Left hindlimb (tissue), 1 donor: ENCODE results near the gene PYROXD2.
A peak's percentile ranks its signal among the peaks of the same experiment; 100 is the strongest.
"Not testable (repeated sequence)": the region's sequence is repeated elsewhere in the genome, so short reads cannot be mapped to it uniquely, and the experiment has no call there.

ENCODE experiments used
- DNase-seq: peaks from one replicate; pipeline ENCODE4 v3.0.0-alpha.2; 2018

The PYROXD2 gene

GRCh38 chr10:98364432-98365102, 50.4 kb downstream of the PYROXD2 start:
- DNase-seq: no peak

- no peak for DNase-seq
Measured at GRCh38 chr10:98363220-98363619, 51.8 kb downstream of the PYROXD2 start.

GRCh38 chr10:98361131-98362025, 53.6 kb downstream of the PYROXD2 start:
- DNase-seq: peak; percentile 74

- no peak for DNase-seq
Measured at GRCh38 chr10:98357194-98357822, 57.7 kb downstream of the PYROXD2 start.

GRCh38 chr10:98354491-98354890, 60.5 kb downstream of the PYROXD2 start:
- DNase-seq: no peak

GRCh38 chr10:98353170-98353569, 61.8 kb downstream of the PYROXD2 start:
- no peak for DNase-seq

GRCh38 chr10:98351831-98352402, 63.1 kb downstream of the PYROXD2 start:
- no peak for DNase-seq

GRCh38 chr10:98349508-98349922, 65.5 kb downstream of the PYROXD2 start:
- DNase-seq: peak; percentile 88

GRCh38 chr10:98346847-98347246, 68.1 kb downstream of the PYROXD2 start:
- no peak for DNase-seq

GRCh38 chr10:98344589-98345038, 70.4 kb downstream of the PYROXD2 start:
- DNase-seq: no peak

- not testable (repeated sequence) for DNase-seq
Measured at GRCh38 chr10:98341701-98342100, 73.3 kb downstream of the PYROXD2 start.

GRCh38 chr10:98340940-98341310, 74.1 kb downstream of the PYROXD2 start:
- no peak for DNase-seq

- no peak for DNase-seq
Measured at GRCh38 chr10:98340261-98340939, 74.6 kb downstream of the PYROXD2 start.

GRCh38 chr10:98339799-98340198, 75.2 kb downstream of the PYROXD2 start:
- no peak for DNase-seq

- DNase-seq: no peak
Measured at GRCh38 chr10:98338896-98339295, 76.1 kb downstream of the PYROXD2 start.

- peak; percentile 67 for DNase-seq
Measured at GRCh38 chr10:98338318-98338717, 76.7 kb downstream of the PYROXD2 start.

- DNase-seq: no peak
Measured at GRCh38 chr10:98337484-98337883, 77.5 kb downstream of the PYROXD2 start.
